Hepatocyte (in vitro differentiated cells): ENCODE data around the gene DNM3.

Source experiments
- EZH2 ChIP-seq: fragments of 200-600 bp; sonication (generic); IDR thresholded peaks from 2 replicates; pipeline ENCODE4 v1.6.1; 2016; ENCODE audit warnings: antibody characterized with exemption, mild to moderate bottlenecking, borderline replicate concordance
- EZH2phosphoT487 ChIP-seq: fragments of 200-600 bp; sonication (generic); IDR thresholded peaks from one replicate; pipeline ENCODE4 v1.6.1; 2018; ENCODE audit warnings: antibody characterized with exemption, mild to moderate bottlenecking, low read depth, moderate library complexity; ENCODE audit not compliant: unreplicated experiment, severe bottlenecking
- TF ChIP-seq, protein P1 (sequence below): fragments of 200-600 bp; sonication (generic); IDR thresholded peaks from 2 replicates; pipeline ENCODE4 v1.5.1; 2016; ENCODE audit warnings: antibody characterized with exemption, mild to moderate bottlenecking; ENCODE audit not compliant: poor library complexity

DNA sequence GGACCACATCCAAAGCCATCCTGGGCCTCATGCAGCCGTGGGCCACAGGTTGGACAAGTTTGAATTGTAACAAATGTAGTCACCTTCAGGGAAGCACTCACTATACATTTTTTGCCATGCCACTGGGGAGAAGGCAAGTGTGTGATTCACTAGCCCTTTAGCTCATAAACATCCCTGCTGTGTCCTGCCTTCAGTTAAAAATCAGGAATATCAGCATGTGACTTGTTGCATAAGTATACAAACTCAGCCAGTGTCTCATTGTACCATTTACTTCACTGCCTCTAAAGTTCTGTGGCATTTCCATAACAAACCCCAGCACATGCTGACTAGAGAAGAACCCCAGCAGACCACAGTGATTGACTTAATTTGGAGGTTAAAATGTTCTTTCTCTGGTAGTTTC lies 437.2 kb downstream of the DNM3 start:
- TF ChIP-seq, protein P1, sequence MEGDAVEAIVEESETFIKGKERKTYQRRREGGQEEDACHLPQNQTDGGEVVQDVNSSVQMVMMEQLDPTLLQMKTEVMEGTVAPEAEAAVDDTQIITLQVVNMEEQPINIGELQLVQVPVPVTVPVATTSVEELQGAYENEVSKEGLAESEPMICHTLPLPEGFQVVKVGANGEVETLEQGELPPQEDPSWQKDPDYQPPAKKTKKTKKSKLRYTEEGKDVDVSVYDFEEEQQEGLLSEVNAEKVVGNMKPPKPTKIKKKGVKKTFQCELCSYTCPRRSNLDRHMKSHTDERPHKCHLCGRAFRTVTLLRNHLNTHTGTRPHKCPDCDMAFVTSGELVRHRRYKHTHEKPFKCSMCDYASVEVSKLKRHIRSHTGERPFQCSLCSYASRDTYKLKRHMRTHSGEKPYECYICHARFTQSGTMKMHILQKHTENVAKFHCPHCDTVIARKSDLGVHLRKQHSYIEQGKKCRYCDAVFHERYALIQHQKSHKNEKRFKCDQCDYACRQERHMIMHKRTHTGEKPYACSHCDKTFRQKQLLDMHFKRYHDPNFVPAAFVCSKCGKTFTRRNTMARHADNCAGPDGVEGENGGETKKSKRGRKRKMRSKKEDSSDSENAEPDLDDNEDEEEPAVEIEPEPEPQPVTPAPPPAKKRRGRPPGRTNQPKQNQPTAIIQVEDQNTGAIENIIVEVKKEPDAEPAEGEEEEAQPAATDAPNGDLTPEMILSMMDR, result no peak
- TF ChIP-seq EZH2, result no peak
- no peak for TF ChIP-seq EZH2phosphoT487
